IMR-90 (cell line): ENCODE measurements around the gene MARK2. TPM values are rescaled to one million over a fixed set of nuclear protein-coding genes. Genes with fewer than 3 reads are reported as not detected.

Experiments
- ATAC-seq: fragments of 200-7000 bp; cut with Tn5 transposase; 2 replicates; pipeline ENCODE4 v1.9.1; 2020; ENCODE audit warnings: low read depth, mild to moderate bottlenecking, moderate library complexity
- BruUV-seq: library from RNA; stranded (reverse); fragments of 400-500 nt; replicated peaks from 2 replicates; lab custom pipeline; 2021; lab: Mats Ljungman, UMichigan
- CTCF ChIA-PET: fragments of 300-600 bp; formaldehyde crosslinking; extraction: SDS; loops from one replicate; lab custom pipeline; 2021; ENCODE audit warnings: antibody characterized with exemption; lab: Yijun Ruan, JAX
- POLR2A ChIA-PET: fragments of 300-600 bp; sonication (Branson Sonifier 250); formaldehyde crosslinking; loops from one replicate; lab custom pipeline; 2022; ENCODE audit warnings: antibody characterized with exemption; ENCODE audit not compliant: unreplicated experiment; lab: Charles Lee
- DNase-seq: peaks from one replicate; pipeline ENCODE4 v3.0.0; 2013
- H2AFZ ChIP-seq: replicated peaks from 2 replicates; pipeline ENCODE3; 2013; ENCODE audit warnings: low read length, mild to moderate bottlenecking; ENCODE audit not compliant: poor library complexity
- H2AK5ac ChIP-seq: 2 replicates; pipeline ENCODE4 v1.6.1; 2013; ENCODE audit warnings: low read depth, low read length, inconsistent platforms
- H2AK9ac ChIP-seq: replicated peaks from 2 replicates; pipeline ENCODE3; 2013; ENCODE audit warnings: mild to moderate bottlenecking, low read depth, low read length, moderate library complexity; ENCODE audit not compliant: poor library complexity
- H2BK120ac ChIP-seq: 2 replicates; pipeline ENCODE4 v1.6.1; 2013; ENCODE audit warnings: low read depth, low read length, inconsistent platforms
- H2BK15ac ChIP-seq: 3 replicates; pipeline ENCODE4 v1.6.1; 2013; ENCODE audit warnings: low read depth, low read length, inconsistent platforms
- H2BK20ac ChIP-seq: 2 replicates; pipeline ENCODE4 v1.6.1; 2013; ENCODE audit warnings: low read depth, mild to moderate bottlenecking, inconsistent platforms, low read length, moderate library complexity
- H2BK5ac ChIP-seq: 2 replicates; pipeline ENCODE4 v1.6.1; 2013; ENCODE audit warnings: mild to moderate bottlenecking, low read depth, low read length, inconsistent platforms; ENCODE audit not compliant: poor library complexity, severe bottlenecking
- H3K14ac ChIP-seq: replicated peaks from 2 replicates; pipeline ENCODE4 v1.6.1; 2013; ENCODE audit warnings: low read depth, low read length, inconsistent platforms
- H3K18ac ChIP-seq: 2 replicates; pipeline ENCODE4 v1.6.1; 2013; ENCODE audit warnings: low read depth, low read length, control low read depth
- H3K23ac ChIP-seq: 2 replicates; pipeline ENCODE4 v1.6.1; 2013; ENCODE audit warnings: low read depth, low read length, inconsistent platforms
- H3K27ac ChIP-seq: 2 replicates; pipeline ENCODE4 v1.5.1; 2013; ENCODE audit warnings: mild to moderate bottlenecking, control low read depth, low read length; ENCODE audit not compliant: insufficient read depth
- H3K27me3 ChIP-seq: 2 replicates; pipeline ENCODE4 v1.6.1; 2013; ENCODE audit warnings: low read length; ENCODE audit not compliant: control insufficient read depth, insufficient read depth
- H3K36me3 ChIP-seq: 2 replicates; pipeline ENCODE4 v1.6.1; 2013; ENCODE audit warnings: low read length, mixed read lengths; ENCODE audit not compliant: control insufficient read depth, insufficient read depth
- H3K4ac ChIP-seq: 2 replicates; pipeline ENCODE4 v1.6.1; 2013; ENCODE audit warnings: low read depth, low read length, inconsistent platforms
- H3K4me1 ChIP-seq: 2 replicates; pipeline ENCODE4 v1.6.1; 2013; ENCODE audit warnings: low read length, mixed read lengths; ENCODE audit not compliant: control insufficient read depth, insufficient read depth
- H3K4me2 ChIP-seq: 2 replicates; pipeline ENCODE4 v1.6.1; 2013; ENCODE audit warnings: low read depth, mild to moderate bottlenecking, control low read depth, low read length, moderate library complexity
- H3K4me3 ChIP-seq: 2 replicates; pipeline ENCODE4 v1.5.1; 2013; ENCODE audit warnings: low read depth, mild to moderate bottlenecking, control low read depth, low read length, moderate library complexity; ENCODE audit not compliant: insufficient read depth
- H3K56ac ChIP-seq: 2 replicates; pipeline ENCODE4 v1.6.1; 2013; ENCODE audit warnings: low read length, inconsistent platforms; ENCODE audit not compliant: insufficient read depth; ENCODE audit errors: extremely low read depth
- H3K79me1 ChIP-seq, 2 experiments: 2 replicates each; pipeline ENCODE4 v1.6.1; 2013; ENCODE audit warnings: low read length in 2 of 2, inconsistent platforms in 1 of 2, low read depth in 1 of 2
- H3K9ac ChIP-seq: 2 replicates; pipeline ENCODE4 v1.6.1; 2013; ENCODE audit warnings: low read depth, low read length, control low read depth
- H3K9me1 ChIP-seq: 2 replicates; pipeline ENCODE4 v1.6.1; 2013; ENCODE audit warnings: low read length, inconsistent platforms; ENCODE audit not compliant: insufficient read depth
- H3K9me3 ChIP-seq: 2 replicates; pipeline ENCODE4 v1.6.1; 2013; ENCODE audit warnings: low read length; ENCODE audit not compliant: control insufficient read depth, insufficient read depth
- H4K20me1 ChIP-seq: 2 replicates; pipeline ENCODE4 v1.6.1; 2013; ENCODE audit warnings: low read length, inconsistent platforms; ENCODE audit not compliant: insufficient read depth
- H4K5ac ChIP-seq: 2 replicates; pipeline ENCODE4 v1.6.1; 2013; ENCODE audit warnings: mild to moderate bottlenecking, low read depth, low read length, control low read depth
- H4K8ac ChIP-seq, 2 experiments: 2 replicates each; pipeline ENCODE4 v1.6.1; 2013; ENCODE audit warnings: low read depth in 2 of 2, low read length in 2 of 2, control low read depth in 1 of 2, inconsistent platforms in 1 of 2
- H4K91ac ChIP-seq: 2 replicates; pipeline ENCODE4 v1.6.1; 2013; ENCODE audit warnings: low read depth, low read length, inconsistent platforms; ENCODE audit not compliant: insufficient read depth
- BHLHE40 ChIP-seq: fragments of 150-350 bp; IDR thresholded peaks from 2 replicates; pipeline ENCODE4 v1.6.1; 2016; ENCODE audit warnings: mild to moderate bottlenecking, low read depth, low read length
- CEBPB ChIP-seq: IDR thresholded peaks from 2 replicates; pipeline ENCODE4 v1.6.1; 2012; ENCODE audit warnings: low read depth, low read length, improper control_type of control experiment
- CHD1 ChIP-seq: IDR thresholded peaks from 2 replicates; pipeline ENCODE4 v1.6.1; 2012; ENCODE audit warnings: low read depth, low read length, improper control_type of control experiment
- CTCF ChIP-seq: conservative IDR thresholded peaks from 2 replicates; pipeline ENCODE4 v1.5.1; 2012; ENCODE audit warnings: mild to moderate bottlenecking, low read depth, low read length, improper control_type of control experiment
- MAZ ChIP-seq: IDR thresholded peaks from 2 replicates; pipeline ENCODE4 v1.6.1; 2012; ENCODE audit warnings: low read depth, mild to moderate bottlenecking, low read length, improper control_type of control experiment, moderate library complexity, borderline replicate concordance
- MXI1 ChIP-seq: IDR thresholded peaks from 2 replicates; pipeline ENCODE4 v1.6.1; 2012; ENCODE audit warnings: low read depth, mild to moderate bottlenecking, low read length, moderate library complexity, borderline replicate concordance
- POLR2A ChIP-seq: IDR thresholded peaks from 2 replicates; pipeline ENCODE4 v1.6.1; 2012; ENCODE audit warnings: mild to moderate bottlenecking, low read depth, low read length
- RAD21 ChIP-seq: IDR thresholded peaks from 2 replicates; pipeline ENCODE4 v1.6.1; 2012; ENCODE audit warnings: low read length, improper control_type of control experiment
- RCOR1 ChIP-seq: IDR thresholded peaks from 2 replicates; pipeline ENCODE4 v1.6.1; 2012; ENCODE audit warnings: mild to moderate bottlenecking, low read length, improper control_type of control experiment; ENCODE audit not compliant: insufficient replicate concordance
- USF2 ChIP-seq: fragments of 150-350 bp; IDR thresholded peaks from 2 replicates; pipeline ENCODE4 v1.6.1; 2017; ENCODE audit warnings: mild to moderate bottlenecking, antibody characterized with exemption, low read length, low read depth
- WGBS, 2 experiments: methylation state at CpG; one replicate each; pipeline versions ENCODE4 v1.1.5 to v1.1.7; 2013; ENCODE audit warnings: missing lambda C conversion rate in 2 of 2; ENCODE audit not compliant: insufficient read length in 1 of 2; ENCODE audit errors: extremely low coverage in 2 of 2; 5-methylcytosine and 5-hydroxymethylcytosine counted together
- dilution Hi-C: fragments of 300-500 bp; cut with HindIII; formaldehyde crosslinking; loops from one replicate; pipeline ENCODE4 v1.14.3; 2018; ENCODE audit warnings: low sequenced_read_pairs; ENCODE audit not compliant: unreplicated experiment
- in situ Hi-C: fragments of 300-500 bp; cut with MboI; formaldehyde crosslinking; loops from 3 replicates; pipeline ENCODE4 v1.14.3; 2019; ENCODE audit warnings: low sequenced_read_pairs, inconsistent platforms, mixed read lengths
- intact Hi-C: fragments of 100-400 bp; cut with micrococcal nuclease; formaldehyde crosslinking; loops from 2 replicates; pipeline ENCODE4 v1.10.0; 2022
- polyA plus RNA-seq, 3 experiments: library from polyadenylated mRNA; depleted of rRNA; stranded (reverse); fragments of >200 nt; gene quantifications; 2 replicates each; pipeline ENCODE4 v1.2.3, GENCODE V29; 2012; ENCODE audit warnings: low replicate concordance in 1 of 3
- total RNA-seq: library from RNA; depleted of rRNA; stranded (reverse); fragments of >200 nt; gene quantifications from 2 replicates; pipeline ENCODE4 v1.2.3, GENCODE V29; 2012

Gene MARK2
- total and polyA plus RNA-seq, 2 of the 4 experiments (the other 2 are of a cell fraction) = 6.6 to 17.3 TPM

GRCh38 chr11:63816166-63816565 is 22.7 kb upstream of the MARK2 start:
- dilution Hi-C loops (no loop called here), intact Hi-C loops (no loop called here), in situ Hi-C loops (no loop called here)
- Histone ChIP-seq H3K18ac (no peak overlapping the region), H3K23ac (peak overlapping the region; percentile 2; the same call in 1 of the 2 replicates), H4K20me1 (peaks cover 42% of the 10 kb centered on the region), H2BK5ac (no peak overlapping the region), H2AFZ (no peak overlapping the region), H3K4me1 (peaks cover 4% of the 10 kb centered on the region), H4K5ac (no peak overlapping the region), H3K79me1 (peaks cover 22 to 75% of the 10 kb centered on the region in 2 experiments), H2AK9ac (no peak overlapping the region), H3K9me3 (no peaks in the 10 kb centered on the region), H2AK5ac (no peak overlapping the region), H3K27me3 (no peaks in the 10 kb centered on the region), H3K56ac (no peak overlapping the region), H2BK20ac (no peak overlapping the region), H3K36me3 (peaks cover 42% of the 10 kb centered on the region), H3K9ac (no peak overlapping the region), H3K9me1 (peaks cover 9% of the 10 kb centered on the region), H2BK15ac (no peak overlapping the region), H3K4ac (no peak overlapping the region), H4K91ac (no peak overlapping the region), H3K27ac (no peak overlapping the region), H3K14ac (no peak overlapping the region), H4K8ac (no peak overlapping the region), H3K4me2 (no peak overlapping the region), H3K4me3 (no peak overlapping the region), H2BK120ac (no peak overlapping the region)
- BruUV-seq = no TSS peak
- 95% methylated on average over 3 of the region's 6 CpGs; no CpG with 5 or more reads in 1 of the 2 experiments for WGBS, 2 experiments
- POLR2A ChIA-PET = no interaction called here
- TF ChIP-seq MAZ = no peak
- no peak for TF ChIP-seq RAD21
- no peak for TF ChIP-seq CTCF
- TF ChIP-seq MXI1 = no peak
- TF ChIP-seq BHLHE40 = no peak
- TF ChIP-seq POLR2A = no peak
- TF ChIP-seq USF2 = no peak
- TF ChIP-seq CEBPB = no peak
- TF ChIP-seq RCOR1 = no peak
- TF ChIP-seq CHD1 = no peak
- CTCF ChIA-PET = no interaction called here
- ATAC-seq (no peak), DNase-seq (no peak)
